22Rv1 (cell line): Measurements from ENCODE around the gene AMY2B.

ENCODE experiments used
- CTCF ChIP-seq: fragments of 450-650 bp; IDR thresholded peaks from 2 replicates; pipeline ENCODE4 v1.5.1; 2017; ENCODE audit warnings: mild to moderate bottlenecking
- ZFX ChIP-seq: fragments of 450-650 bp; IDR thresholded peaks from 2 replicates; pipeline ENCODE4 v1.6.1; 2017; ENCODE audit warnings: antibody characterized with exemption, borderline replicate concordance

- TF ChIP-seq CTCF: no peak
- TF ChIP-seq ZFX: no peak
Measured at GRCh38 chr1:103561643-103562395, 9.6 kb upstream of the AMY2B start.
